A549 (cell line): ENCODE results near the gene CCDC57.

ENCODE experiments used
- RAD21 ChIP-seq, 2 experiments: fragments of >200 bp in 1 of 2; sonication (Bioruptor Twin) in 1 of 2; formaldehyde crosslinking in 1 of 2; IDR thresholded peaks in 1 of 2; conservative IDR thresholded peaks in 1 of 2; 2 replicates in 1 of 2; 3 replicates in 1 of 2; pipeline ENCODE4 v1.6.1; 2012 to 2018; ENCODE audit warnings: inconsistent platforms in 1 of 2
- TF ChIP-seq, protein P1 (sequence below): fragments of >200 bp; sonication (Bioruptor Twin); formaldehyde crosslinking; IDR thresholded peaks from 3 replicates; pipeline ENCODE4 v1.5.1; 2016

DNA sequence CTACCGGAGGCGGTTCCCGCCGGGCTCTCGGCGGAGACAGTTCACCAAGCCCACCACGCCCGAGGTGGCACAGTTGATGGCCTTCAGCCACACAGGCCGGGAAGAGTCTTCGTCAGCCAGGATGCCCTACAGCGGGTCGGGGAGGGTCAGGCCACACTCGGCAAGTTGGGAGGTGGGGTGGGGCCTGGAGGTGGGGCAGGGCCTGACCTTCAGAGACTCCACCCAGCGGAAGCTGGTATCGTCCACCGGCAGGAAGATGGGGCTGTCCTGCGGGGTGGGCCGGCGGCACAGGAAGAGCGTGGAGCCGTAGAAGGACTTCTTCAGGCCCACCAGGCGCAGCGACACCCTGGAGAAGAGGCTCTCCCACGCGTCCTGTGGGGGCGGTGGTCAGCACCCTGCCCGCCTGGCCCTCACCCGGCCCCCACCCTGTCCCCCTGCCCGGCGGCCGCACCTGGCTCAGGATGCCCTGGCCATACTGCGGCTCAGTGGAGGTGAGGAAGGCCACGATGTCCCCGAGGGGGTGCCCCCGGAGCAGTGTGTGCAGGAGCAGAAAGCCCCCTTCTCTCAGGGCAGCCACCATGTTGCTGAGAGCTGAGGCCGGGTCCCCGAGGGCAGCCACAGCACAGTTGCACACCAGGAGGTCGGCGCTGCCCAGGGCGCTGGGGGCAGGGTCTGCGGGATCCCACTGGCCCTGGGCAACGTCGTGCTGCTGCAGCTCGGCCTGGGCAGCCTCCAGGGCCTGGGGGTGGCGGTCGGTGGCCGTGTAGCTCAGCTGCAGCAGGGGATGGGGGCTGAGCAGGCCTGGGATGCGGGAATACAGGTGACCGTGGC lies 127.4 kb downstream of the CCDC57 start:
- TF ChIP-seq, protein P1, sequence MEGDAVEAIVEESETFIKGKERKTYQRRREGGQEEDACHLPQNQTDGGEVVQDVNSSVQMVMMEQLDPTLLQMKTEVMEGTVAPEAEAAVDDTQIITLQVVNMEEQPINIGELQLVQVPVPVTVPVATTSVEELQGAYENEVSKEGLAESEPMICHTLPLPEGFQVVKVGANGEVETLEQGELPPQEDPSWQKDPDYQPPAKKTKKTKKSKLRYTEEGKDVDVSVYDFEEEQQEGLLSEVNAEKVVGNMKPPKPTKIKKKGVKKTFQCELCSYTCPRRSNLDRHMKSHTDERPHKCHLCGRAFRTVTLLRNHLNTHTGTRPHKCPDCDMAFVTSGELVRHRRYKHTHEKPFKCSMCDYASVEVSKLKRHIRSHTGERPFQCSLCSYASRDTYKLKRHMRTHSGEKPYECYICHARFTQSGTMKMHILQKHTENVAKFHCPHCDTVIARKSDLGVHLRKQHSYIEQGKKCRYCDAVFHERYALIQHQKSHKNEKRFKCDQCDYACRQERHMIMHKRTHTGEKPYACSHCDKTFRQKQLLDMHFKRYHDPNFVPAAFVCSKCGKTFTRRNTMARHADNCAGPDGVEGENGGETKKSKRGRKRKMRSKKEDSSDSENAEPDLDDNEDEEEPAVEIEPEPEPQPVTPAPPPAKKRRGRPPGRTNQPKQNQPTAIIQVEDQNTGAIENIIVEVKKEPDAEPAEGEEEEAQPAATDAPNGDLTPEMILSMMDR = no peak
- TF ChIP-seq RAD21 (conservative IDR thresholded peaks at IDR 0.05 in 1 of 2, IDR thresholded peaks at IDR 0.05 in 1 of 2) = no peak
